GM19438 (cell line): ENCODE results near the gene LIMS1.
"Not testable (repeated sequence)": the region's sequence is repeated elsewhere in the genome, so short reads cannot be mapped to it uniquely, and the experiment has no call there.

Source experiments
- ATAC-seq: cut with Tn5 transposase; IDR thresholded peaks from one replicate; pipeline ENCODE4 v1.9.1; 2021; ENCODE audit warnings: low read depth; ENCODE audit not compliant: unreplicated experiment

The LIMS1 gene

GRCh38 chr2:108629417-108629816 lies 95.1 kb downstream of the LIMS1 start:
- peak; percentile 70 for ATAC-seq

GRCh38 chr2:108630567-108631405 lies 96.5 kb downstream of the LIMS1 start:
- ATAC-seq, result no peak

- ATAC-seq, result no peak
Measured at GRCh38 chr2:108632332-108633160, 98.3 kb downstream of the LIMS1 start.

- ATAC-seq, result no peak
Measured at GRCh38 chr2:108633409-108633808, 99.1 kb downstream of the LIMS1 start.

- ATAC-seq, result no peak
Measured at GRCh38 chr2:108634011-108634410, 99.7 kb downstream of the LIMS1 start.

- ATAC-seq, result no peak
Measured at GRCh38 chr2:108634576-108635160, 100.4 kb downstream of the LIMS1 start.

GRCh38 chr2:108635630-108636354 lies 101.5 kb downstream of the LIMS1 start:
- ATAC-seq, result peak; percentile 21

GRCh38 chr2:108637304-108637669 lies 103.0 kb downstream of the LIMS1 start:
- ATAC-seq, result no peak

- no peak for ATAC-seq
Measured at GRCh38 chr2:108640731-108641130, 106.5 kb downstream of the LIMS1 start.

GRCh38 chr2:108641756-108642155 lies 107.5 kb downstream of the LIMS1 start:
- no peak for ATAC-seq

- ATAC-seq, result no peak
Measured at GRCh38 chr2:108643261-108643849, 109.1 kb downstream of the LIMS1 start.

- not testable (repeated sequence) for ATAC-seq
Measured at GRCh38 chr2:108643862-108644261, 109.6 kb downstream of the LIMS1 start.

GRCh38 chr2:108644446-108644845 lies 110.2 kb downstream of the LIMS1 start:
- ATAC-seq, result not testable (repeated sequence)

GRCh38 chr2:108648796-108649195 lies 114.5 kb downstream of the LIMS1 start:
- not testable (repeated sequence) for ATAC-seq

- ATAC-seq, result not testable (repeated sequence)
Measured at GRCh38 chr2:108650465-108650864, 116.2 kb downstream of the LIMS1 start.

GRCh38 chr2:108651468-108651867 lies 117.2 kb downstream of the LIMS1 start:
- ATAC-seq, result not testable (repeated sequence)

- peak; percentile 90 for ATAC-seq
Measured at GRCh38 chr2:108652187-108652931, 118.1 kb downstream of the LIMS1 start.

GRCh38 chr2:108653425-108653824 lies 119.2 kb downstream of the LIMS1 start:
- ATAC-seq, result not testable (repeated sequence)

- not testable (repeated sequence) for ATAC-seq
Measured at GRCh38 chr2:108653849-108654248, 119.6 kb downstream of the LIMS1 start.
